ENCODE measurements around the gene KCNJ6.
"Not testable (repeated sequence)": the region's sequence is repeated elsewhere in the genome, so short reads cannot be mapped to it uniquely, and the experiment has no call there.

KCNJ6 gene

DNA sequence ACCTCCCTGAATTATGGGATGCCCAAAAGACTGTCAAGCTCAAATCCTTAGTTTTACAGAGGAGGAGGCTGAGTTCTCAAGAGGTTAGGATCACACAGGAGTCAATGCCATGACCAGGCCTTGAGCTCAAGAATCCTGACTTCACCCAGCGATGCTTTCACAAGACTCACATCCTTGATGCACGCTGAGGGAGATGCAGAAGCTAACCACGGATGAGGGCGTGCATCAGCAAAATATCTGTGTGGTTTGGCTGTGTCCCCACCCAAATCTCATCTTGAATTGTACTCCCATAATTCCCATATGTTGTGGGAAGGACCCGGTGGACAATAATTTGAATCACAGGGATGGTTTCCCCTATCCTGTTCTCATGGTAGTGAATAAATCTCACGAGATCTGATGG lies 133.2 kb downstream of the KCNJ6 start:
- no peak for DNase-seq (ENCODE audit: low read depth in 4 of 4, low spot score in 1 of 4)

DNA sequence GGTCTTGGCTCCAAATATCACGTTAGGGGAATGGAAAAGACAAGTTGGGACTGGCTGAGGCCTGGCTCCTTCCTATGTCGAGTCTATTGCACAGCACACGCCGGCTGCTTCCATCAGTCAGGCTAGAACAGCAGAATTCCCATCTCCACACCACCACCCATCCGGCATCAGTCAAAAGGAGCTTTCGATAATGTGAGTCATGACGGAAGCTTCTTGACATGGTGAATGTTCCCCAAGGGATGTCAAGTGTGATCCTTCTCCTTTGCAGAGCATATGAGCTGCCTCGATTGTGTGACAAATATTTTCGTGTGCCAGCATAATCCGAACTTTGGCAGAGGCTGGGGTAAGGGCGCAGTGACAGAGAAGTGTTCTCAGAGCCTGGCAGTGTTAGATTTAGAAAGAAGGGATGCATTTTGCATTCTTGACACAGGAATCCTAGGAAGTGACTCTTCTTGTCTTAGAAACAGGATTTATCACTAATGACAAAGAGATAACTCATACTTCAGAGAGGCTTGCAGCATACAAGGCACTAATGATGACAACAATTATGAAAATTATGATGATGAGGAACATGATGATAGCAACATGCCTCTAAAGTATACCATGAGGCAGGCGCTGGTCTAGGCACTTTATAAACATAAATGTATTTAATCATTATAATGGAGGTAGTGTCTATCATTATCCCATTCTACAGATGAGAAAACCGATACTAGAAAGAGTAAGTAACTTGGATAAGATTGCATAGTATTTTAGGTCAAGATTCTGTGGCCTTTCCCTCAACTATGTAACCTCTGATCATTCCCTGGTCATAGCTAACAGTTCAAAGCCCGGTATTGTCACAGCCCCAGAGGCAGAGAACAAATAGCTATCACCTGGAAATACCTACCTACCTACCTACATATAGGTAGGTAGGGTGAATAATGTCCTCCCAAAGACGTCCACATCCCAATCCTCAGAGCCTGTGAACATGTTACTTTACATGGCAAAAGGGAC lies 135.0 kb downstream of the KCNJ6 start:
- DNase-seq (ENCODE audit: low read depth in 4 of 4, low spot score in 1 of 4), result no peak

DNA sequence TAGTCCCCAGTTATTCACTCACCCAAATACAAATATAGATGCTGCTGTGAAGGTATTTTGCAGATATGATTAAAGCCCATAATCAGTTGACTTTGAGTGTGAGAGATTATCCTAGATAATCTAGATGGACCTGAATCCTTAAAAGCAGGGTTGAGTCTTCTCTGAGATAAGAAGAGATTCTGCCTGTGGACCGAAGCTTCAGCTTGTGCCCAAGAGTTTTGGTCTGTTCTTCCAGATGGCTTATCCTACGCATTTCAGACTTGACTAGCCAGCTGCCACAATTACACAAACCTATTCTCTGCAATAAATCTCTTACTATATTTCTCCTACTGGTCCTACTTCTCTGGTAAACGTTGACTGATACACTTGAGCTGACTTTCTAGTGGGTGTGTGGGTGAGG lies 145.1 kb downstream of the KCNJ6 start:
- DNase-seq (ENCODE audit: low read depth in 4 of 4, low spot score in 1 of 4), result no peak

DNA sequence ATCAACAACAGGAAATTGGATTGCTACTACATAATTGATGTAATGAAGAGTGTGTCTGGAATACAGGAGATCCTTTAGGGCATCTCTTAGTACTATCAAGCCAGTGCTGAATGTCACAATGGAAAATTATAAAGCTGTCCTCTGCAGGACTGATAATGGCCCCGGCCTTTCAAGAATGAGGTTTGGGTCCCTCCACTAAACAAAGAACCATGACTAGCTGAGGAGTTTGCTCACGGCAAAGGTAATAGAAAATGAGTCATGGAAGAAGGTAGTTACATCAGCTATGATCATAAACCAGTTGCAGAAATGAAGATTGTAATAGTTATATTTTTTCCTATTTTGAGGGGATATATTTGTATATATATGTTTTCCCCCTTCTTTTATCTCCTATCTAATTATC lies 145.8 kb downstream of the KCNJ6 start:
- DNase-seq (ENCODE audit: low read depth in 4 of 4, low spot score in 1 of 4), result no peak

DNA sequence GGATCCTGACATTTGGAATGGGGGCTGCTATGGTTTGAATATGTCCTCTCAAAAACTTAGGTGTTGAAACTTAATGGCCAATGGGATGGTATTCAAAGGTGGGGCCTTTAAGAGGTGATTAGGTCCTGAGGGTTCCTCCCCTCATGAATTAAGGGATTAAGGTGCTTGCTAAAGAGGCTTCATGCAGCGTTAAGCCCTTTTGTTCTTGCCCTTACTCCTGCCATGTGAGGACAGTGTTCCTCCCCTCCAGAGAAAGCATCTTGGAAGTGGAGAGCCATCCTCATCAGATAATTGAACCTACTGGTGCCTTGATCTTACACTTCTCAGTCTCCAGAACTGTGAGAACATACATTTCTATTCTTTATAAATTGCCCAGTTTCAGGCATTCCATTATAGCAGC lies 146.6 kb downstream of the KCNJ6 start:
- DNase-seq (ENCODE audit: low read depth in 4 of 4, low spot score in 1 of 4), result no peak

DNA sequence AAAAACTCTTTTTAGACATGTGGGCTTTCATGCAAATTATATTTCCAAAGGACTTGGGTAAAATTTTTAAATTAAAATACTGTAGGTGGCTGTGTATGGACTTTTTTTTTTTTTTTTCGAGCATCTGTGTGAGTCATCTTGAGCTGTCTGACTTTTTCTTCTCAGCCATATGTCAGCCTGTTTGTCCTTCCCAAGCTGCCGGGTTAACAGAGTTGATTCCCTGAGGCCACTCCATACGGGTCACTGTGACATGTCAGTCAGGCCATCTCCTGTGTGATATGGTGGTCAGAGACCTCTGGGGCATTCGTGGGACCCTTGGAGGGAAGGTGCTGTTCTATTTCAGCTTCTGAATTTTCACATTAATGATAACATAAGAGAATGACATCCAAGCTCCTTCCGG lies 148.3 kb downstream of the KCNJ6 start:
- DNase-seq (ENCODE audit: low read depth in 4 of 4, low spot score in 1 of 4), result no peak

DNA sequence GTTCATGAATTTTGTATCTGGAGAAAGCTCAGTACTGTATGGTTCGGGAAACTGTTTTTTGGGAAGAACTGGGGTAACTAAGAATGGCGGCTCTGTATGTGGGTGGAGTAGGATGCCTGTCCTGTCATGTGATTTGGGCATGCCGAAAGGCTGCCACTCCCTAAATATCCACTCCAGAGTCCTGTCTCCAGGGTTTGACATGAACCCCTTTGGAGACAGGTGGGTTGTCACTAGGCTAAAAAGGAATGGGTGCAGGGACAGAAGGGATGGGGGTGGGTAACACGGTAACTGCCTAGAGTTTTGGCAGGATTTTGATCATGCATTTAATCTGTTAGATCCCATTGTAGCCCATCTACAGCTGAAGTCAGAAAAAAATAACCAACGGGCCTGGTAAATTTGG lies 150.1 kb downstream of the KCNJ6 start:
- DNase-seq (ENCODE audit: low read depth in 4 of 4, low spot score in 1 of 4), result no peak

DNA sequence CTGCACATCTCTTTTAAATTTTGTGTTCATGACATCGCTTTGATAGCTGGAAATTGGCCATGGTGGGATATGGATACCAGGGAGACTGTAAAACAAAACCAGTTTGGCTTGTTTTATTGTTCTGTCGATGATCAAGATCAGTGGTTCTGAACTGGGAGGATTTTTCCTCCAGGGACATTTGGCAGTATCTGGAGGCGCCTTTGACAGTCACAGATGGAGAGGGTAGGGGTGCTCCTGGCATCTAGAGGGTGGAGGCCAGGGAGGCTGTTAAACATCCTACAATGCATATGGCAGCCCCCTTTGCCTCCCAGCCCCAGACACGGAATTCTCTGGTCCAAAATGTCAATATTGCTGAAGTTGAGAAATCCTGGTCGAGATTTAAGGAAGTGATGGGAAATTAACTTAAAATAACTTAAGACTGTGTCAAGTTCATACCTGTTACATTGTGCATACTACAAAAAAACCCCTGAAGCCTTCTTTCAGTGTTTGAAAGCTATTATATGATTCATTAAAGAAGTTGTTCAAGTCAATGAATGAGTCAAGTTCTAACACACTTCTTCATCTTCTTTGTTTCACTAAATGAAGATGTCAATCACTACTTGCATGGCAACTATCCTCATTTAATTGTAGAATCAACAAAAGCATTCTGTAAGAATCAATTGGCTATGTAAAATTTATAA lies 150.9 kb downstream of the KCNJ6 start:
- DNase-seq (ENCODE audit: low read depth in 4 of 4, low spot score in 1 of 4), result no peak

DNA sequence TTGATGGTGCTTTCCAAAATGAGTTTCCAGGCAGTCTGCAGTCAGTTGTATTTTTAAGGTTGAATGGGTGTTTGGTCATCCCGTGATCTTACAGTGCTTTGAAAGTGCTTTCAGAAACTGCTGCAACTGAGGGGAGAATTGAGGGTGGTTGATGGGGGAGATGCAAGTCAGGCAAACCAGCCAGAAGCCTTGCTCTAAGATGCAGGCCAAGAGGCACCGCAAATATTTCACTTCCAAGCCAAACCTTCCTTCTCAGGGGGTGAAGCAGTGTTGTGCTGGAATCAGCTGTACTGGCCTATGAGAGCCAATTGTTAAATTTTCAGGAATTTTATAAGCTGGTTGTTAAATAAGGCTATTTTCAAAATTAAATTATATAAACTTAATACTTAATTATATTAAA lies 151.6 kb downstream of the KCNJ6 start:
- no peak for DNase-seq (ENCODE audit: low read depth in 4 of 4, low spot score in 1 of 4)

DNA sequence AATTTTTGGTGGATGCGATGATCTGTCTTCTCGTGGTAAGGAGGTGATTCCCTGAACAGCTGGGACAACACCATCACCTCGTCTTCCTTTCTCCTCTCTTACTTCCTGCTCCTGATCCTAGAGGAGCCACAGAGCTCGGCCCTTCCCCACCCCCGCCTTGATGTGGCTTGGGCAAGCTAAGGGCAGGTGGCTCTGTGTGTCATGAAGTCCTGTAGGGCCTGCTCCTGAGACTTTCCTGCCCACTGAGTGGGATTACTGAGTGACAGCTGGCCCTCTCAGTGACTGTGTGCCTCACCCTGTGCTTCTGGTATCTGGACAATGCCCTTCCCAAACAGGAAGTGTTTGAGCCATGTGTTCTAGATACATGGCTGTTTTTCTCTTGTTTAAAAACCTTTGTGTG lies 153.0 kb downstream of the KCNJ6 start:
- DNase-seq (ENCODE audit: low read depth in 4 of 4, low spot score in 1 of 4), result no peak

DNA sequence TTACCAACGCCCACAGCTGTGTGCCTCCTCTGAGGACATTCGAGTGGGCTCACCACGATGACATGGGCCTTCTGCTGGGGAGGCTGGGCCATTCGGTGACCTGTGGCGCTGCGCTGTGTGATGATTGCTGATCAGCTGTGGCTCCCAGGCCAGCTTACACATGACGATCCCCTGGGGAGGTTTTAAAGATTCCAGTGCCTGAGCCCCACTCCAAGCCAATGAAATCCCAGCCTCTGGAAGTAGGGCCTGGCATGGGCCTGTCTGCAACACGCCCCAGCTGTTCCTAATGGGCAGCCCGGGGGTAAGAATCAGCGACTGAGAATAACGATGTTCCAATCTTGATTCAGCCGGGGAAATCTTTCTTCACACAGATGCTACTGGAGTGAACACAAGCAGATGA lies 153.7 kb downstream of the KCNJ6 start:
- DNase-seq (ENCODE audit: low read depth in 4 of 4, low spot score in 1 of 4), result no peak

DNA sequence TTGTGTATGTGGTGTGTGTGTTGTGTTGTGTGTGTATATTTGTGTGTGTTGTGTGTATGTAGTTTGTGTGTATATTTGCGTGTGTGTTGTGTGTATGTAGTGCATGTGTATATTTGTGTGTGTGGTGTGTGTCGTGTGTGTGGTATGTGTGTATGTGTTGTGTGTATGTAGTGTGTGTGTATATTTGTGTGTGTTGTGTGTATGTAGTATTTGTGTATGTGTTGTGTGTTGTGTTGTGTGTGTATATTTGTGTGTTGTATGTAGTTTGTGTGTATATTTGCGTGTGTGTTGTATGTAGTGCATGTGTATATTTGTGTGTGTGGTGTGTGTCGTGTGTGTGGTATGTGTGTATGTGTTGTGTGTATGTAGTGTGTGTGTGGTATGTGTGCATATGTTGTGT lies 154.9 kb downstream of the KCNJ6 start:
- not testable (repeated sequence) for DNase-seq (ENCODE audit: low read depth in 4 of 4, low spot score in 1 of 4)

DNA sequence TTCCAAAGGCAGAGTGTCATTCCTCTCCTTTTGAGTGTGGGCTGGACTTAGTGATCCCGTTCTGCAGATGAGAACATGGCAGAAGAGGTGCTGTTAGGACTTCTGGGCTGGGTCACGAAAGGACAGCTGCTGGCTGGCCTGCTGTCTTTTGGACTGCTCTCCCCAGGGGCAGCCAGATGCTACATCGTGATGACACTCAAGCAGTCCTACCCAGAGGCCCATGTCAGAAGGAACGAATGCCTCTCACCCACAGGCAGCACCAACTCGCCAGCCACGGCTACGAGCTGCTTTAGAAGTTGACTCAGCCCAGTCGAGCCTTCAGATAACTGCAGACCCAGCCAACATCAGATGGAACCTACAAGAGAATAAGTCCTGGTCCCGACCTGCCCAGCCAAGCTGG lies 156.5 kb downstream of the KCNJ6 start:
- no peak for DNase-seq (ENCODE audit: low read depth in 4 of 4, low spot score in 1 of 4)

DNA sequence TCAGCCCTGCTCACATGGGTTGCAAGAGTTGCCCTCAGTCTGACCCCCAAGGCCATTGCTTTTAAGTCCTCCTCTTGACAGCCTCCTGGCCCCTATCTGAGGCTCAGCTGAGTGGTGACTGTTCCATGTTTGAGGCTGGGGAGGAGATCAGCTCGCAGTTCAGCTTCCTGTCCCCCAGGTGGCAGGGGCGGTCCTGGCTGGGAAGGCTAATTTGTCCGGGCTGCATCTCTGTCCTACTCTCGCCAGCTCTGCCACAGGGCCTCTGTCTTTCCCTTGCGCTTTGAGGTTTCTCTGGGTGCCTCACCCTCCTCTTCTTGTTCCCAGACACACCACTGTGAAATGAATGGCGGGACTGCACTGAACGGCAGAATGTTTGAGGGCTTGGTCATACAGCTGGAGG lies 157.3 kb downstream of the KCNJ6 start:
- DNase-seq (ENCODE audit: low read depth in 4 of 4, low spot score in 1 of 4), result no peak

DNA sequence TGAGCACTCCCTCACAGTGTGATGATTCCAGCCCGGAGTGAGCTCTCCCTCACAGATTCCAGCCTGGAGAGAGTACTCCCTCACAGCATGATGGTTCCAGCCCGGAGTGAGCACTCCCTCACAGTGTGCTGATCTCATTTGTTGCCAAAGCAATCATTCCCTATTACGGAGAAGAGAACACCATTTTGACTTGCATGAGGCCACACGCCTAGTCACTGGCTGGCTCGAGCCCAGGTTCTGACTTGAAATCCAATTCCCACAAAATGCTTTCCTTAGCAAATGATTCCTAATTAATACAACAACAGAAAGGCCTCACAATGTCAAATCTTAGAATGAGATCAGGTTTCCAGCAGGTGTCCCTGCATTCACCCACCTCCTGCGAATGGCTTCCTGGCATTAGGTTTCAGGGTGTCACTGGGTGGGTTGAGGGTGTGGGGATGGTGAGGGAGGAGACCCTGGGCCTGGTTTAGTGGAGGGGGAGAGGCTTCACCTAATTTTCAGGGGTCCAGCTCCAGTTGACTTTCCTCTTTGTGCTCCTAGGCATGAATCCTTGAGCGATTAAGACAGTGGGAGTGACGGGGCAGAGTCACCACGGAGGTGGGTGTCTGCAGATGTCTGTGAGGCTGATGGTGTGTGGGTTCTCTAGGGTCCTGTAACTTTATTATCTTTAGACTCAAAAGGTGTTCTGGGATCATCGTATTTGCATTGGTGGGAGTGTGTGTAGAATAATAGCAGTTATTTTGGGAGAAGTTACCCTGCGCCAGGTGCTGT lies 158.5 kb downstream of the KCNJ6 start:
- no peak for DNase-seq (ENCODE audit: low read depth in 4 of 4, low spot score in 1 of 4)

DNA sequence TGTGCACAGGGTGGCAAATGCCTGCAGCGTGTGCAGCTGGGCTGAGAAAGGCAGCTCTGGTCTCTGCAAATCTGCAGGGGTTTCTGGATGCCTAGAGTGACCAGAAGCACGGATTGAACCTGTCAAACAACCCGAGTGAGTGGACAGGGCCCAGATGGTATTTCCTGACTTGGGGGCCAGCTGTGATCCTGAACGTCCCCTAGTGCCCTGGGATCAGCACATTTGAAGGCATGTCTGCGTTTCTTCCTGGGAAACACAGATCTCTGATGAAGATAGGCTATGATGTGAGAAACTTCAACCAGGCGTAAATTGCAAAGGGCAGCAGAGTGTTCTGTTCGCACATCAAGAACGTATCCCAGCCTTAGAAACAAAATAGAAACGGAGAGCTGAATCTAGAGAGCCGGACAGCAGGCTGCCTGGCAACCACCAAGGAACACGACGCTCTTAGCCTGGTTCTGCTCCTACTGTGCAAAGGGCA lies 163.1 kb downstream of the KCNJ6 start:
- no peak for DNase-seq (ENCODE audit: low read depth in 4 of 4, low spot score in 1 of 4)

DNA sequence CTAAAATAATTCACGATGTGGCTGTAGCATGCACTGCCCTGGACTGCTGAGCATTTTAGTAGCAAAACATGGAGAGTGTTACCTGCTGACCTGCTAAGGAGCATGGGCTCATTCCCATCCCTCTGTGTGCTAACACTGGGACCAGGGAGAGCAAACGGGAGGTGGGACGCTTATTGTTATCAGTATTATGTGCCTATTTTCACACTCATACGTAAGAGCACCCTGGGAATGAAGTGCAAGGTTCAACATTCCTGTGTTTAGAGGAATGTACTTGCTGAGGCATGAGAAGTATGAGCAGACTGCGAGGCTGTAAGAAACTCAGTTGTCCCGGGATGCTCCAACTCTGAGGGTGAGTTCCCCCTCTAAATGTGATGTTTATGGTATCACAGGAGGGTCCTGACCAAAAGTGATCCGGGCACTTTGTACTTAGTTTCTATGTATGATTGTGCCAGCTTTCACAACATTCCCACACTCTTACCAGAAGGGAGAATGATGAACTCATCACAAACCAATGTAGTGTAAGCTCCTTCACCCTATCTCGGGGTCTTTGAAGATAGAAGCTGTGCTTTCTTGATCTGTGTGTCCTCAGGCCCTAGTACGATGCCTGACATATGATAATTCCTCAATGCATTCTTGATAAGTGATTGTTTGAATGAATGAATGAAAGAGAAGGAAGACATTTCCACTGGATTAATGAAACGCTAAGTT lies 164.8 kb downstream of the KCNJ6 start:
- no peak for DNase-seq (ENCODE audit: low read depth in 4 of 4, low spot score in 1 of 4)

DNA sequence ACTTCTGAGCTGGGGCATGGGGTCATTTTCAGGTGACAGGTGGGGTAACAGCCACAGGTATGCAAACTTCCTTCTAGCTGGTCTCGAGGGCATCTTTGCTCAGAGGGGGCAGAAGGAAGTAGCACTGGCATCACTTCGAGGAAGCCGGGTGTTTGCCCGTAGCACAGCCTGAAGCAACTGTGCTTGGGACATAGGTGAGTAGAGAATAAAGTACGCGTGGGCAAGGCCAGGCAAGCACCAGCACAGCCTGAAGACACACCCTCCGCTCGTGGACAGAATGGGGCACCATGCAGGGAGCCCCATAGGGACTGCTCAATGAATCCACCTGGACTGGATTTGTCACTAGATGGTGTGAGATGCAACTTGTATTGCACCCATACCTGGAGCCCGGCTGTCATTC lies 167.1 kb downstream of the KCNJ6 start:
- DNase-seq (ENCODE audit: low read depth in 4 of 4, low spot score in 1 of 4), result no peak

DNA sequence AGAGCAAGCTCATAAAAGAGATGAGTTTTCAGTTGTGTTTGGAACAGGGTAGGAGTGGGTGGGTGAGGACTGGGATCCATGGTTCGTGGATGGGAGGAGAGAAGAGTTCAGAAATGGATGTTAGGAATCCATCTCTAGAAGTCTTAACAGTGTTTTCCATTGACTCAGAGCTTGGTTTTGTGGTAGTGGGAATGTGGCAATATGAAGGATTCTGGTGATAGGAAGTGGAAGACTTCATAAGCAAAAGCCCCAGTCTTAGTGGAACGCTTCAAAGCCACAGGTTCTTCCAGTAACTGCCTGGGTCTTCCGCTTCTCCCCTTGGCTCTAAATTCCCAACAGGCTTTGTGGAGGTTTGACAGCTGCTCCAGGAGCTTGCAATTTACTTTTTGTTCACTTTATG lies 167.9 kb downstream of the KCNJ6 start:
- DNase-seq (ENCODE audit: low read depth in 4 of 4, low spot score in 1 of 4), result no peak

DNA sequence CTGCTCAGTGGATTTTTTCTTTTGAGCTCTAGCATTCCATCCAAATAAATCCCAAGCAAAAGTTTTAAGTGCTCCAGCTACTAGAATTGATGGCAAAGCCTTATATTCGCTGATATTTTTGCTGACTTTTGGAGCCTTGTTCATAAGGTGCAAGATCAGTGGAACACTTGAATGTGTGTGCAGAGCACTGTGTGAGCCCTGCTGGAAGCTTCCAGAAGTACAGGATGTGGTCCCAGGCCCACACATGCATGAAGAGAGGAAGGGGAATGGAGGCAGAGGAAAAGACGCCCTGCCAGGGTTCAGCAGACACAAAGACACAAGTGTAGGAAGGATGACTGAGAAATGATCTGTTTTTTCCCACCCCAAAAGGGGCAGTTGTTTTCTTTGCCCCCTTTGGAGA lies 169.4 kb downstream of the KCNJ6 start:
- DNase-seq (ENCODE audit: low read depth in 4 of 4, low spot score in 1 of 4), result no peak

DNA sequence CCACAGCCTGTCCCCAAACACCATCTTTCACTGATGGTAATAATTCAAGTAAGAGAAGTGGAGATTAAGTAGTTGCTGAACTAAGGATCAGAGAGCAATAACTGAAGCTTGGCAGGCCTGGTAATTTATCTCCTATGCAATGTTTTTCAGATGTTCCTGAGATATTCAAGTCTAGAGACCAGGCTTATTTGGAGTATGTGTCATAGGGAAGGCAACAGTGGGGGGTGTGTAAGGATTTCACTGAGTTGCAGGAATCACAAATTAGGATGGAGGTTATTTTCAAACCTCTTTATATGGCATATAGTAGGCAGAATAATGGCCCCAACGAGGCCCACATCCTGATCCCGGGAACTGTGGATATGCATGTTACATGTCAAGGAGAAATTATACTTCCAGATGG lies 171.7 kb downstream of the KCNJ6 start:
- no peak for DNase-seq (ENCODE audit: low read depth in 4 of 4, low spot score in 1 of 4)
